Right renal pelvis (tissue), 4 donors: ENCODE data around the gene FXR2. TPM values are rescaled to one million over a fixed set of nuclear protein-coding genes. Genes with fewer than 3 reads are reported as not detected.
"Not testable (repeated sequence)": the region's sequence is repeated elsewhere in the genome, so short reads cannot be mapped to it uniquely, and the experiment has no call there.

Experiments used
- DNase-seq, 4 donors: peaks; one replicate each; pipeline ENCODE4 v3.0.0-alpha.2; 2013; ENCODE audit warnings: low read depth in 4 of 4, low spot score in 3 of 4, missing footprints in 1 of 4
- polyA plus RNA-seq, 4 donors: library from polyadenylated mRNA; unstranded; fragments of 120-200 nt; gene quantifications; one replicate each; pipeline ENCODE4 v1.2.1, GENCODE V29; 2013; ENCODE audit not compliant: insufficient read length in 4 of 4

The FXR2 gene
- polyA plus RNA-seq = 10 to 100 TPM; 46.5 to 54.2 (median 46.9) TPM

DNA sequence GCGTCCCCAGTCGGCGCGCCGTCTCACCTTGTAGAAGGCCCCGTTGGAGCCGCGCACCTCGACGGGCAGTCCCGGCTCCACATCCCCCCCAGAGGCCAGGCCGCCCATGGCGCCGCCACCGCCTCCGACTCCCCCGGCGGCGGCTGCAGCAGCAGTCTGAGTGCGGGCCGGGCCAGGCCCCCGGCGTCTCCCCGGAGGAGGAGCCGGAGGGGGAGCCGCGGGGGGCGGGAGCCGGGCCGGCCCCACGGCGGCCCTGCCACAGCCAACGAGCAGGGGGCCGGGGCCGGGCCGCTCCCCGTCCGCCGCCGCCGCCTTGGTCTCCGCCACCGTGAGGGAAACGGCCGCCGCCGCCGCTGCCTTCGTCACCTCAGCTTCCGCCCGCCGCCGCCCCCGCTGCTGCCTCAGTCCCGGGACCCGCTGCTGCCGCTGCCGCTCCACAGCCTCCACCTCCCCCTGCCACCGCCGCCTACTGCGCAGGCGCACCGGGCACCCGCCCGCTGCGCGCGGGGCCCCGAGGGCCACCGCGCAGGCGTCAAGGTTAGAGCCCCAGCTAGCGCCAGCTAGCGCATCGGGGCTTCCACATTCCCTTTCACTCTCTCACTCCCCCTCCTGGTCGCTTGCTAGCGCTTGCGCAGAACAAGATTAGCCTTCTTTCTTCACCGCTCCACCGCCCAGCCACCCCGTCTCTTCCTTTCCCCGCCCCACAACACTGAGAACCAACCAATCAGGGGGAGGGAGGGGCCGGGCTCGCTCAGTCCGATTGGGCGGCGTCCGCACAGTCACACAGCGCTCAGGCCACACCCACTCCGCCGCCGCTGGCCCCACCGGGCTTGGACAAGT is at the start of gene FXR2:
Gene FXR2, minus strand, starts transcription at position 473 of the 840 bp plus-strand sequence. Its CDS starts 365 bp downstream, at position 108.
- peak; percentile 100 for DNase-seq

DNA sequence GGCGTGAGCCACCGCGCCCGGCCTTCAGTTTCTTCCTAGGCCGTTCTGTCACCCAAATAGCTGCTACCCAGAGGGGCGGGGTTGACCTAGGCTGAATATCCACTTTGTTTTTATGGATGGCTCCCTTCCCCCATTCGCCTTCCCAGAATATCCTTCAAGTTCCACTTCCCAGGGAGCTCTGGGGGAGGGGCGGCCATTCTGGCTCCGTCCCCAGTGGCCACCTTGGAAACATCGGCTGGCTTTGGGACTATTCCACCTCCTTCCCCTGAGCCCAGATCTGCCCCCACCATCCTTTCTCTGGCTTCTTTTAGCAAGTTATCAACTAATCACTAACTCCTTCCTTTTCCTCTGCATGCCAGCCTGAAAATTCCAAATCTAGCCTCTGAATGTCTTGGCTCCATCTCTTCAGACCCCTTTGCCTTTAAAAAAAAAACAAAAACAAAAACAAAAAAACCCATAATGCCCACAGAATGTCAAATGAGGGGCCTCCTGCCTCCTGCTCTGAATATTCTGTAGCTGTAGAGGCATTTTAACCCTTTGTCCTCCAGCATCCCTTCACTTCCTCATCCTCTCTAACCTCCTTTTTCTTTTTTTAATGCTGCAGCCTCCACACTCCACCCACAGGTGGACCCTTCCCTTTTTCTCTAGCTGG is 42.4 kb upstream of the FXR2 start:
- DNase-seq = peak in 1 of 4 donors; percentile 53

DNA sequence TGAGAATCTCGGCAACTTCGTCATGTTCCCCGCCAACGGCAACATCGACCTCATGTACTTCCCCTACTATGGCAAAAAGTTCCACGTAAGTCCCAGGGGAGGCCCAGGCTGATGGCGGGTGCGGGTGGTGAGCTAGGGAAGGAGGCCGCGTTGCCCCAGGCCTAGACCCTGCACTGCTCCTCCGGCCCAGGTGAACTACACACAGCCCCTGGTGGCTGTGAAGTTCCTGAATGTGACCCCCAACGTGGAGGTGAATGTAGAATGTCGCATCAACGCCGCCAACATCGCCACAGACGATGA is 40.8 kb upstream of the FXR2 start:
- DNase-seq = no peak

DNA sequence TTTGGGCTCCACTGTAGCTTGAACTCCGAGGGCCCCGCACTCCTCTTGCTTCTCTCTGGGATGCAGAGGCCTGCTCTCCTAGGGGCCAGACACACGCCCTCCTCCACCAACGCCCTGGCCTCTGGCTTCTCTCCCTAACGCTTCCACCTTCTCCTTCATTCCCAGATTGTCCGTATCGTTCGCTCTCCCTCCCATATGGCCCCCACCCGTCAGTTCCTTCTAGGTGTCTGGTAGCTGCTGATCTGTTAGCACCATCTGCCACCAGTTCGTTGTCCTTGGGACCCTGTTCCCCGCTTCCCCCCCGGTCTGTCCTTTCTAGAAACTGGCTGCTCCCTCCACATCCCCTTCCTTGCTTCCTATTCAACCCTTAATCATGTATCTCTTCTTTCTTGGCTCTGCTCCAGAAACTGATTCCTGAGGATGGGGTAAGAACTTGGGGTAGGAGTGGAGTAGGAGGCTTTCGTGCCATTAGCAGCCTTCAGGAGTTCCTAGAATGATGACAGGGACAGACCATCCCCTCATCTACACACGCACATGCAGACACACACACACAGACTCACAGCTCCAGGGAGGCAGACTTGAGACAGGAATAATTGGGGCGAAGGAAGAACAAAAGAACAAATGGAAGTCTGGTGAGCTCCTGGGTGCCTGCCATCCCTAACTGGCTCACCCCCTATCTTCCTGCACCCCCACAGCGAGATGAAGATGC is 40.3 kb upstream of the FXR2 start:
- no peak for DNase-seq

DNA sequence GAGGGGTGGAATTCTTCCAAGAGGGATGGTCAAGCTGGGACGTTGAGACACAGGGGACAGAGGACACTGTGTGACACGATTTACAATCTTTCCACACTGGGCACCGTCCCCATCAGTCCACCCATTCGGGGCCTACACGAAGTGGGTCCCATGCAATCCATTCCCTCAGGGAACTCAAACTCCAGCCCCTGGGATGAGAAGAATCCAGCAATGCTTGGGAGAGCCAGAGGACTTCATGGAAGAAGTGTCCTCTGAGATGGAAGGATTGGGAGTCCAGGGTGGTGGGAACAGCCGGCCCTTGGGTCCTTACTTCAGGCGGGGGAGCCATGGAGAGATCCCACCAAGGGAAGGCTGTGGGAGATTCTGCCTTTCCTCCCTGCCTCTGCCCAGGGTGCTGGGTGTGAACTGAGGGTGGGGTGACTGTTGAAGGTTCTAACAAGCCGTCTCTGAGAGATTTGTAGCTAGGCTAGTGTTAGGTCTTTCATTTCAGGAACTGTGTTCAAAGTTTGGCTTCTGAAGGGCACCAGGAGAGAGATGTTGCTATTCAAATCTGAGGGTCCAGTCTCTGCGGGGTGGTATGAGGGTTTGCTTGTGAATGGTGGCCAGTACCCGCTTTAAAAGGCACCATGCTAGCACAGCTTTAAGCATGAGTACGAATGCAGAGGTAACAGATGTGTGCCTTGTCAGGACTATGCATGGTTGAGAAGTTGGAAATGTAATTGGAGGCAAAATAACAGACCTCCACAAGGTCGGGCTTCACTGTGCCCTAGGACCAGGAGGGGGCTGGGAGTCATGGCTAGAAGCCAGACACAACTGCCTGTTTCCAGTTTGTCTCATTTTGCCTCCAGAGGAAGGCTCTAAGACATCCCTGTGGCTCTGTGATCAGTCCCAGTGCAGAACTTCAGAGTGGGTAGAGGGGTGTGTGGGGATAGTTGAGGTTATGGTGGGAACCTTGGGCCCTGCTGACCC is 38.0 kb upstream of the FXR2 start:
- DNase-seq = no peak

DNA sequence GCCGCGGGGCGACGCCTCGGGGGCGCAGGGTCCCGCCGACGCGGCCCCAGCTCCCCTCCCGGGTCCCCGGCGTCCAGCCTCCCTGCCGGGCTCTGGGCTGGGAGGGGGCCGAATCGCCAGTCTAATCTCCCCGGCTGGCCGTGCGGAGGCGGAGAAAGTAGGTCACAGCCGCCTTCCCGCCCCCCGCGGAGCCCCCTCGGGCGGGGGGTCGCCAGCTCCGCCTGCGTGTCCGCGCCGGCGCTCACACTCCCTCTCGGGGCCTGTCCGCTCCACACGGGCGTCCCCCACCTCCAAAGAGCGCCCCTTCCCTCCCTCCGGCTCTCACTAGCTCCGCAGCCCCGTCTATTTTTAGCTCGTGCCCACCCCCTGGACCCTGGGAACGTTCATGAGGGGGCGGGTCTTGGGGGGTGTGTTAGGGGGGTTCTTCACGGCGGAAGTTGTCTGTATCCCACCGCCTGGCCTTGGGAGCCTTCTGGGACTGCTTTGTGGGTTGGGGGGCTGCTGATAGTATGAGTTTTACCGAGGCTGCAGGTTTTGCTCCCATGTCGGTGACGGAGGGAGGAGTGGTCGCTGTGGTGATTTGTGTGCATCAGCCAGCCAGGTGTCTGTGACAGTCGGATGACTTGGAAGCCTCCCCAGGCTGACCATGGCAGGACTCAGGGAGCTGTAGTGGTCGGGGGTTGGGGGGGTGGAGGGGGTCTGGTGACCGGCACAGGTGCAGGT is 37.1 kb upstream of the FXR2 start:
- peak; percentile 60 to 78 (median 64) for DNase-seq

DNA sequence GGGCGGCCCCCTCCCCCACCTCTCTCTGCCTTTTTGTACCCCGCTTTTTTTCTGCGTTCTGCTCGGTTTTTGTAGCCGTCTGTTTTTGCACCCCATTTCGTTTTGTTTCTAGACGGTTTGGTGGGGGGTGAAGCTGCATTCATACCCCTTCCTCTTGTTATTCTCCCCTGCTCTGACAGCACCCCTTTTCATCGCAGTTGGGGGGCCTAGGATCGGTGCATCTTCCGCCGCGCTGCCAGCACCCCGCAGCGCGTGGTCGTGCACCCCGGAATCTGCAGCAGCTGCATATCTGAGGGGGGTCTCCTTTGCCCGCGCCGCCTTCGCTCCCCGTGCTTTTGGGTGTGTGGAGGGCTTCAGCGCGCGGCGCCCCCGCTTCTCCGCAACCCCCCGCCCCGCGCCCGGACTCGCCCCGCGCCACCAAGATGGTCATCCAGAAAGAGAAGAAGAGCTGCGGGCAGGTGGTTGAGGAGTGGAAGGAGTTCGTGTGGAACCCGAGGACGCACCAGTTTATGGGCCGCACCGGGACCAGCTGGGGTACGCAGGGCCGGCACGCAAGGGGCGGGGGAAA is 36.5 kb upstream of the FXR2 start:
- DNase-seq = no peak

DNA sequence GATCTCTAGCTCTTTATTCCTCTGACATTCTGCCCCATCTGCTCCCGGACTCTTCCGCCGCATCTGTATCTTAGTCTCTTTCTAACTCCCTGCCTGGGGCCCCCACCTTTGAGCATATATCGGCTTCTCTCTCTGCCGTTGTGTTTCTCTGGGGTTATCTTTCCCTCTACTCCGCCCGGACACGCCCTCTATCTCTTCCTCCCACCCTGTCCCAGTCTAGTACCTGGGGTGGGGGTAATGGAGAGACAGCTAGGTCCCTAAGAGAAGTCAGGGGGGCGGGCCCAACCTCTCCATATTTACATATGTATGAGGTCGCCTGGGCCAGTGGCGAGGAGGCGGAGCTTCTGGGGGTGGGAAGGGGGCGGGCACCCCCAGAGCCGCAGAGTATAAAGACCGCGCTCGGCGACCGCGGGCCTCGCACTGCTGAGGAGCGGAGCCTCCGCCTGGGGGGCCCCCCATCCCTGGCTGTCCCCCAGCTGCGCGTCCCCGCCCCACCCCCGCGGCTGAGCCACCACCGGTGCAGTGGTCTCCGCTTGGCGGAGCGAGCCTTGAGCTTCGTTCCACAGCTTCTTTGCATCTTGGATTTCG is 35.9 kb upstream of the FXR2 start, which contains the start of gene ATP1B2:
Gene ATP1B2, plus strand, starts transcription at position 418 of the 588 bp plus-strand sequence. CDS start 593 bp downstream, outside the sequence.
- peak in 3 of 4 donors; percentile 49 to 58 (median 56) for DNase-seq

DNA sequence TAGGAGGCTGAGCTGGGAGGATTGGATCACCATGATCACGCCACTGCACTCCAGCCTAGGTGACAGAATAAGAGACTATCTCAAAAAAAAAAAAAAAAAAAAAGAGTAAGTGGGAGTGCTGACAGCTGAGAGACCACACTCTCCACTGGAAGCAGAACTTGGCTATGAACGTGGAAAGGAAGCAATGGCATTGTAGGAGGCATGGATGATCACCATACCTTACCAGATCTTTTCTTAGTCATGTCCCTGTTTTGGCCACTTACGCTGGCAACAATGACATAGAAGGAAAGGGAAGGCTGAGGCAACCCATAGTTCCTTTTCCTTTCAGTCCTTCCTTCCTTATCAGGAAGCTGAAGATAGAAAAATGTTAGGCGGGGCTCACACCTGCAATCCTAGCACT is 32.3 kb upstream of the FXR2 start:
- DNase-seq = no peak

DNA sequence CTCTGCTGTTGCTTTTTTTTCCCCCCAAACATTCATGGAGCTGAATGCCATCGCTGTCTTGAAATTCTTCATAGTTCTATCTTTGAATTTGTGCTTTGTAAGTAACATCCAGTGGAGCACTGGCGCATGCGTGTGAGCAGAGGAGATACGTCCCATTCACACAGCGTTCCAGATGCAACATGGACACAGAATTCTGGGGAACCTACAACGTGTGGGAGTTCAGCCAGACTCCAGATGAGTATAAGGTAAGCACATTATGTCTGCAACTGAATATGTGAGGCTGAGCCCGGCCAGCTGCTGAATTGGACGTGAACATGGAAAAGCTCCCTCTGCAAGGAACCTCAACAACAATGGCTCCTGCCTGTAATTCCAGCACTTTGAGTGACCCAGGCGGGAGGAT is 31.8 kb upstream of the FXR2 start:
- DNase-seq = no peak

DNA sequence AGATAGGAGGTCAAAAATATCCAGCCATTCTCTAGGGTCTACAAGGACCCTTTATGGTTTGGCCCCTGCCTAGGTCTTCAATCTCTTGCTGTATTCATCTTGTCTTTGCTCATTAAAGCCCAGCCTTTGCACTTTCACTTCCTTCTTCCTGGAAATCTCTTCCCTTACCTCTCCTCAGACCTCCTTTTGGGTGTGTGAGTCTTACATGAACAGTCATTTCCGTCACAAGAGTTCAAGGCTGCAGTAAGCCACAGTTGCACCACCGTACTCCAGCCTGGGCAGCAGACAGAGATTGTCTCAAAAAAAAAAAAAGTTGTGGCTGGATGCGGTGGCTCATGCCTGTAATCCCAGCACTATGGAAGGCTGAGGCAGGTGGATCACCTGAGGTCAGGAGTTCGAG is 30.1 kb upstream of the FXR2 start:
- no peak for DNase-seq

DNA sequence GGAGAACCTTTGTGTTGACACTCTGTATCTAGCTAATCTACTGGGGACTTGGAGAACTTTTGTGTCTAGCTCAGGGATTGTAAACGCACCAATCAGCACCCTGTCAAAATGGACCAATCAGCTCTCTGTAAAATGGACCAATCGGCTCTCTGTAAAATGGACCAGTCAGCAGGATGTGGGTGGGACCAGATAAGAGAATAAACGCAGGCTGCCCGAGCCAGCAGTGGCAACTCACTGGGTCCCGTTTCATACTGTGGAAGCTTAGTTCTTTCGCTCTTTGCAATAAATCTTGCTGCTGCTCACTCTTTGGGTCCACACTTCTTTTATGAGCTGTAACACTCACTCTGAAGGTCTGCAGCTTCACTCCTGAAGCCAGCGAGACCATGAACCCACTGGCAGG is 26.9 kb upstream of the FXR2 start:
- DNase-seq = not testable (repeated sequence)

DNA sequence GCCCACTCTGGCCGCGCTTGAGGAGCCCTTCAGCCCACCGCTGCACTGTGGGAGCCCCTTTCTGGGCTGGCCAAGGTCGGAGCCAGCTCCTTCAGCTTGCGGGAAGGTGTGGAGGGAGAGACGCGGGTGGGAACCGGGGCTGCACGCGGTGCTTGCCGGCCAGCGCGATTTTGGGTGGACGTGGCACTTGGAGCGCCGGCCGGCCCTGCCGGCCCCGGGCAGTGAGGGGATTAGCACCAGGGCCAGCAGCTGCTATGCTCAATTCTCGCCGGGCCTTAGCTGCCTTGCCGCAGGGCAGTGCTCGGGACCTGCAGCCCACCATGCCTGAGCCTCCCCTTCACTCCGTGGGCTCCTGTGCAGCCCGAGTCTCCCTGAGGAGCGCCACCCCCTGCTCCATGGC is 26.1 kb upstream of the FXR2 start:
- DNase-seq = no peak

DNA sequence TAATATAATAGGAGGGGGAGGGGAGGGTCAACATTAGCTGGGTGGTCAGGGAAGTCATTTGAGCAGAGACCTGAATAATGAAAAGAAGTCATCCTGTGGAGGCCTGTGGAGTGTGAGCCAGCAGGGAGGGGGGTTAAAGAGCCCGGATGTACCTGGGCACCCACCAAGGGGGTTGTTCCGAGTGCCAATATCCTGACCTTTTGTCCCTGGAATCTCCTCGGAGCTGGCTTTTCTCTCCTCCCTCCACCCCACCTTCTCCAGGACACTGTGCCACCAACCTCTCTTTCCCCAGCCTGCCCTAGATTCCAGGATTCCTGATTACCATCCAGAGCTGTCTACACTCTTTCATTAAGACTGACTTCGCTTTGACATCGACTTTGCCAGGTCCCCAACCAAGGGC is 21.5 kb upstream of the FXR2 start:
- DNase-seq = no peak

DNA sequence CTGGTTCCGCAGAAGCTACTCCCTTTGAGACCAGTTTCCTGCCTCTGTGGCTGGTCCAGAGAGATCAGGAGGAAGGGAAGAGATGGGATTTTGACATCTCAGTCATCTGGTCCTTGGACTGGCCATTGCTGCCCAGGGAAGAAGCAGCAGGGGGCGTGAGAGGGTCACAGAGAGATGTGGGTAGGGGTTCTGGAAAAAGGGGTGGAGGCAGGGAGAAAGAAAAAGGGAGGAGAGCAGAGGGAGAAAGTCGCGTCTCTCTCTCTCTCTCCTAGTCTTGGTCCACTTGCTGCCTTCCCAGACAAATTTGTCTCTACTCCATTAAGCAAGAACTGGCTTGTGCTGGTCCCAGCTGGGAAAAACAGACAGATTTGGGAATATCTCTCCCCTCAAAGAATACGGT is 19.7 kb upstream of the FXR2 start:
- peak in 2 of 4 donors; percentile 56 to 69 for DNase-seq

DNA sequence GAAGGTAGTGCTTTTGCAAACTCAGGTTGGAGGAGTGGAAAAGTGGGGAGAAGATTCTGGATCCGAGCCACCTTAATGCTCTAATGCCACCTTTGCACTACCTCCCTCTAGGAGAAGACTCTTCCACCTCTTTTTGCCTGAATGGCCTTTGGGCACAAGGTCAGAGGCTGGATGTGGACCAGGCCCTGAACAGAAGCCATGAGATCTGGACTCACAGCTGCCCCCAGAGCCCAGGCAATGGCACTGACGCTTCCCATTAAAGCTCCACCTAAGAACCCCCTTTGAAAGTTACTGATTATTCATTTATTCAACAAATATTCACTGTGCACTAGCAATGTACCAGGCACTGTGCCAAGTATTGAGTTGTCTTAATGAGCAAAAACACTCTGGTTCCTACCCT is 18.4 kb upstream of the FXR2 start:
- no peak for DNase-seq

DNA sequence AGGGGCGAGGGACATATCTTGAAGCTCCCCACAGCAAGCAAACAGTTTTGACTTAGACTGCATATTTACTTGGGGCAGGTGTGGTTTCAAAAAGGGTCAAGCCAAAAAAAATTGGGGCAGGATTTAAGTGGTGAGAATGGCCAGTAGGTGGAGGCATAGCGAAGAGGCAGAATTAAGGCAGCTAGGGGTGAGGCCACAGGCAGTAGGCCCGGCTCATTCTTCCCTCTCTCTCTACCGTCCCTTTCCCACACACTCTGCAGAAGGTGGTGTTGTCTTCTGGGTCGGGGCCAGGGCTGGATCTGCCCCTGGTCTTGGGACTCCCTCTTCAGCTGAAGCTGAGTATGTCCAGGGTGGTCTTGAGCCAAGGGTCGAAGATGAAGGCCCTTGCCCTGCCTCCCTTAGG is 17.8 kb upstream of the FXR2 start:
- DNase-seq = no peak

DNA sequence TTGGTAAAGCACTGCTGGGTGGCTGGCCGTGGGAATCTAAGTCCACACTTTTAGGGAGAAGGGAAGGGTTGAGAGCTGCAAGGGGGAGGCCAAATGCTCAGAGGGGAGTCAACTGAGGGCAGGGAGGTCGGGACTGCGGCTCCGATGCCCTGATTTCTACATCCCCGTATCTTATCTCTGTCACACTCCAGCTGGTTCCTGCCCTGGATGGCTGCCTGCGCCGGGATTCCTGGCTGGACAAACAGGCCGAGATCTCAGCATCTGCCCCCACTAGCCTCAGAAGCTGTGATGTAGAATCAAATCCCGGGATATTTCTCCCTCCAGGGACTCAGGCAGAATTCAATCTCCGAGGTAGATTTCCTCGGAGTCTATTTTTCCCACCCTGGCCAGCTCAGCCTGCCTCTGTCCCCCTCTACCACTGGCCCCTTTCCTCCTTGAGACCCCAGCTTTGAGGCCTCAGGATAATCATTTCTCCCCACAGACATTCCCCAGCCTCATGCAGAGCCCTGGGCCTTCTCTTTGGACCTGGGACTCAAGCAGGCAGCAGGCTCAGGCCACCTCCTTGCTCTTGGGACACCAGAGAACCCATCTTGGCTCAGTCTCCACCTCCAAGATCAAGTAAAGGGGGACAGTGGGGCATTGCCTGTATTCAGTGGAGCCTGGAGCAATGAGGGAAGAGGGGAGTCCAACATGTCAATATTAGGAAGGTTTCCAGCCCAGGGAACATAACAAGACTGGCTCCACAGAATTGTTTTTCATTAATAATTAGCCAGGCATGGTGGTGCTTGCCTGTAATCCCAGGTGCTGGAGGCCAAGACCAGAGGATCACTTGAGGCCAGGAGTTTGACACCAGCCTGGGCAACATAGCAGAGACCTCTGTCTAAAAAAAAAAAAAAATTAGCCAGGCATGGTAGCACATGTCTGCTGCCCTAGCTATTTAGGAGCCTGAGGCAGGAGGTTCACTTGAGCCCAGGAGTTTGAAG is 17.0 kb upstream of the FXR2 start:
- no peak for DNase-seq
